Activated CD4-positive, alpha-beta memory T cell treated with anti-CD3 and anti-CD28 coated beads for 36 hours (primary cell): Measurements from ENCODE around the gene THBS1. TPM values are rescaled to one million over a fixed set of nuclear protein-coding genes. Genes with fewer than 3 reads are reported as not detected.

Experiments
- CTCF ChIA-PET: fragments of 350-600 bp; sonication (Branson Sonifier 250); formaldehyde crosslinking; loops from one replicate; lab custom pipeline; 2021; ENCODE audit warnings: antibody characterized with exemption, inconsistent platforms; lab: Charles Lee
- POLR2A ChIA-PET: fragments of 350-600 bp; sonication (Branson Sonifier 250); formaldehyde crosslinking; loops from one replicate; lab custom pipeline; 2021; ENCODE audit warnings: antibody characterized with exemption; lab: Charles Lee
- DNase-seq: peaks from one replicate; pipeline ENCODE4 v3.0.0-alpha.2; 2020
- H3K27ac Mint-ChIP-seq: one replicate; pipeline ENCODE4 v1.8.0; 2021; ENCODE audit warnings: mixed read lengths
- H3K27me3 Mint-ChIP-seq: one replicate; pipeline ENCODE4 v1.8.0; 2021; ENCODE audit warnings: mixed read lengths
- H3K36me3 Mint-ChIP-seq: one replicate; pipeline ENCODE4 v1.8.0; 2021; ENCODE audit warnings: mixed read lengths
- H3K4me1 Mint-ChIP-seq: one replicate; pipeline ENCODE4 v1.8.0; 2021; ENCODE audit warnings: low read depth, mixed read lengths
- H3K4me3 Mint-ChIP-seq: one replicate; pipeline ENCODE4 v1.8.0; 2021; ENCODE audit warnings: mild to moderate bottlenecking, mixed read lengths
- H3K9me3 Mint-ChIP-seq: one replicate; pipeline ENCODE4 v1.8.0; 2021; ENCODE audit warnings: mixed read lengths
- intact Hi-C: fragments of 100-400 bp; cut with micrococcal nuclease; formaldehyde crosslinking; loops from one replicate; pipeline ENCODE4 v1.15.1; 2023
- total RNA-seq, 2 experiments: library from RNA; stranded (reverse); gene quantifications; one replicate each; pipeline ENCODE4 v1.2.3, GENCODE V29; 2021

THBS1 gene
- total RNA-seq, 2 experiments from 2014 or later: 0.93 to 1.8 TPM

DNA sequence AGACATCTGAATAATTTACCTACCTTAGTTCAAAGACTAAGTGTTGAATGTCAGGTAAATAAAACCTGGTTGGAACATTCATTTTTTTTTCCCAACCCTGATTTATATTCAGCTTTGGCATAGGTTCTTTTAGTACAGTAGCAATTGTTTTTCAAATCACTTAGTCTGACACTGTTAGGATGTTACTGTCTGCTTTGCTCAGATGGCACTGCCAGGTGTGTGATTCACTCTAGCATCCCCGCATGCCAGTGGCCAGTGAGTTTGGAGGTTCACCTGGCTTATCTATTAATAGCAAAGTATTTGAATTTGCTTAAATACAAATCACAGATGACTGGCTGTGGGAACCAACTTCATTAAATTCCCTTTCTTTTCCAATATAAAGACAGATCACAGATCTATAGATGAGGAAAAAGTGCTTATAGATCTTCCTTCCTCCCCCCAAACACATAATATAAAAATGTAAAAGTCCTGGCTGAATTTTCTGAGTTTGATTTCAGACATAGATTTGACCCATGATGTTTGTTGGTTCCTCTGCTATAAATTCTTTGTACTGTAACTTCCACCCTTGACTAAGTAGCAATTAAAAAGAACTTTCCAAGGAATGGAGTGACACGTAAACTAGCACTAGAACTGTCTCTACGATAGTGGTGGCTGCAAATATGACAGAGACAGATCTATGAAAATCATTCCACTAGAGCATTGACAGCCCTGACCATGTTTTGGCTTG is 3.9 kb downstream of the THBS1 start:
- Mint-ChIP-seq H3K36me3 (no peaks in the 10 kb centered on the region), H3K9me3 (no peaks in the 10 kb centered on the region), H3K27ac (no peak overlapping the region), H3K27me3 (peaks cover 19% of the 10 kb centered on the region), H3K4me1 (peaks cover 10% of the 10 kb centered on the region), H3K4me3 (no peak overlapping the region)
- ChIA-PET CTCF (interaction anchor here (1.3 to 7.8 kb wide), 4 partner anchors 9 to 173 kb away, joined by 7 to 161 read pairs (median 21); no protein-coding TSS in a partner anchor), POLR2A (no interaction called here)
- intact Hi-C loops: loop anchor here (2.0 to 5.0 kb wide), 3 partner anchors 158 to 458 kb away; no protein-coding TSS in a partner anchor
- no peak for DNase-seq

DNA sequence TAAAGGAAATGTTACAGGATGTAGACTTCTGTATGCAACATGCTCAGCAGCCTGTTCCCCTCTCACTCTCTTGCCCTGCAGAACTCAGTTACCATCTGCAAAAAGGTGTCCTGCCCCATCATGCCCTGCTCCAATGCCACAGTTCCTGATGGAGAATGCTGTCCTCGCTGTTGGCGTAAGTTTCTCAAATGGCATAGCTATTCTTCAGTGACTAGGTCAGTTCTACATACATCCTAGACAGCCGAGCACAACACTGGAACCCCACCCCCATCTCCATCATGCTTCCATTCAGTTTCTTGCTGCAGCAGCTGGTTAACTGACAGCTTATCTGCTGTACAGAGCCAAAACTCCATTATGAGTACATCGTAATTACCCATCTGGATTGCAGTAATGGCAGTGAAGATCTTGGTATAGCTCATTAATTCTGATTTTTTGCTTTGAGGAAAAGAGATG is 4.5 kb downstream of the THBS1 start:
- H3K36me3 Mint-ChIP-seq: no peaks in the 10 kb centered on the region
- H3K27ac Mint-ChIP-seq: no peak overlapping the region
- H3K27me3 Mint-ChIP-seq: peaks cover 17% of the 10 kb centered on the region
- no peaks in the 10 kb centered on the region for H3K9me3 Mint-ChIP-seq
- intact Hi-C loops: loop anchor here (2.0 kb wide), 1 partner anchor 171 kb away; no protein-coding TSS in a partner anchor
- ChIA-PET CTCF (interaction anchor here (0.7 to 2.3 kb wide), 3 partner anchors 36 to 172 kb away, joined by 3 to 25 read pairs (median 7); no protein-coding TSS in a partner anchor), POLR2A (no interaction called here)
- H3K4me3 Mint-ChIP-seq: no peak overlapping the region
- peaks cover 8% of the 10 kb centered on the region for H3K4me1 Mint-ChIP-seq
- DNase-seq: no peak

GRCh38 chr15:39585871-39586301 is 5.0 kb downstream of the THBS1 start:
- DNase-seq: no peak
- H3K27ac Mint-ChIP-seq: no peak overlapping the region
- H3K4me1 Mint-ChIP-seq: peaks cover 8% of the 10 kb centered on the region
- H3K4me3 Mint-ChIP-seq: no peak overlapping the region
- CTCF ChIA-PET: interaction anchor here (0.7 to 2.3 kb wide), 3 partner anchors 36 to 172 kb away, joined by 3 to 25 read pairs (median 7); no protein-coding TSS in a partner anchor
- POLR2A ChIA-PET: no interaction called here
- H3K9me3 Mint-ChIP-seq: no peaks in the 10 kb centered on the region
- intact Hi-C loops: loop anchor here (2.0 kb wide), 1 partner anchor 171 kb away; no protein-coding TSS in a partner anchor
- no peaks in the 10 kb centered on the region for H3K36me3 Mint-ChIP-seq
- peaks cover 17% of the 10 kb centered on the region for H3K27me3 Mint-ChIP-seq

DNA sequence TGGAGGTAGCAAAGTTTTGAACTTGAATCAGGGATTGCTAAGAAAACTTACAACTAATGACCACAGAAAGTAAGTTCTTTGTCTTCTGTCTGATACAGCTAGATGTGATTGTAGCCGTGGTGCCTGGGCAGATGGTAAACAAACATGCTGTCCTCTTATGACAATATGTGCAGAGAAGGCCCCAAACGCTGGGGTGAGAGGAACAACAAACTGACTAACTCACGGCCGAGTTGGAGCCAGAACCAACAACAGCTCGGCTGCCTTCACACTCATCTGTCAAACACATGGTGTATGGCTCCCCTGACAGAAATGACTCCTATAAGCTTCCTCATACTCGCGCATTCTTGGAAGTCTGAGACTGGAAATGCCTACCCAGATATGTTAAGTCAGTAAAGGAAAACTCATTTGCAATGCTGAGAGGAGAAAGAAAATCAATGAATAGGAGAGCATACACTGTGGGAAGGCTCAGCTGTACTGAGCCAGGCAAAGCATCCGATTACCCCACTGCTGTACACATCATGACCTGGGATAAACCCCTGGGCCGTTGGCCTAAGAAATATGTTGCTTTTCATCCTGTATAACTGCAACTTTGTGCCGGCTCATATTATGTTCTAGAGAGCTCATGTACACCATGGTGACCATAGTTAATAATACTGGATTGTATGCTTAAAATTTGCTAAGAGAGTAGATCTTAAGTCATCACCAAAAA is 5.7 kb downstream of the THBS1 start:
- no peak overlapping the region for H3K4me3 Mint-ChIP-seq
- H3K27ac Mint-ChIP-seq: no peak overlapping the region
- ChIA-PET POLR2A (no interaction called here), CTCF (interaction anchor here (1.2 to 2.3 kb wide), 3 partner anchors 100 to 879 kb away, joined by 3 to 25 read pairs (median 7); no protein-coding TSS in a partner anchor)
- intact Hi-C loops: no loop called here
- DNase-seq: no peak
- peaks cover 10% of the 10 kb centered on the region for H3K27me3 Mint-ChIP-seq
- H3K9me3 Mint-ChIP-seq: no peaks in the 10 kb centered on the region
- H3K4me1 Mint-ChIP-seq: peaks cover 2% of the 10 kb centered on the region
- no peaks in the 10 kb centered on the region for H3K36me3 Mint-ChIP-seq

DNA sequence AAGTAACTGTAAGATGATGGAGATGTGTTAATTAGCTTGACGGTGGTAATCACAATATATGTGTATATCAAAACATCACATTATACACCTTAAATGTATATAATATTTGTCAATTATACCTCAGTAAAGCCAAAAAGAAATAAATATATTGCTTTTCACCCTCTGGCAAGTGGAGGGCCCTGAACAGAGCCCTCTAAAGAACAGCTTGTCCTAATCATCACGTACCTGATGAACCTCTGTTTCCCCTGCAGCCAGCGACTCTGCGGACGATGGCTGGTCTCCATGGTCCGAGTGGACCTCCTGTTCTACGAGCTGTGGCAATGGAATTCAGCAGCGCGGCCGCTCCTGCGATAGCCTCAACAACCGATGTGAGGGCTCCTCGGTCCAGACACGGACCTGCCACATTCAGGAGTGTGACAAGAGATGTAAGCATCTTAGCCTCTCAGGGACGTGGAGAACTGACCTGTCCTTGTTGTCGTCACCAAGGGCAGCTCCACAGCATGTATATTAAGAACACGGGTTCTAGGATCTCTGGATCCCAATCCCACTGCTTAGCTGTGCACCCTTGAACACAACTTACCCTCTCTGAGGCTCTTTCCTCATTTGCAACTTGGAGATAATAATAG is 6.3 kb downstream of the THBS1 start:
- Mint-ChIP-seq H3K27ac (no peak overlapping the region), H3K27me3 (peaks cover 4% of the 10 kb centered on the region)

DNA sequence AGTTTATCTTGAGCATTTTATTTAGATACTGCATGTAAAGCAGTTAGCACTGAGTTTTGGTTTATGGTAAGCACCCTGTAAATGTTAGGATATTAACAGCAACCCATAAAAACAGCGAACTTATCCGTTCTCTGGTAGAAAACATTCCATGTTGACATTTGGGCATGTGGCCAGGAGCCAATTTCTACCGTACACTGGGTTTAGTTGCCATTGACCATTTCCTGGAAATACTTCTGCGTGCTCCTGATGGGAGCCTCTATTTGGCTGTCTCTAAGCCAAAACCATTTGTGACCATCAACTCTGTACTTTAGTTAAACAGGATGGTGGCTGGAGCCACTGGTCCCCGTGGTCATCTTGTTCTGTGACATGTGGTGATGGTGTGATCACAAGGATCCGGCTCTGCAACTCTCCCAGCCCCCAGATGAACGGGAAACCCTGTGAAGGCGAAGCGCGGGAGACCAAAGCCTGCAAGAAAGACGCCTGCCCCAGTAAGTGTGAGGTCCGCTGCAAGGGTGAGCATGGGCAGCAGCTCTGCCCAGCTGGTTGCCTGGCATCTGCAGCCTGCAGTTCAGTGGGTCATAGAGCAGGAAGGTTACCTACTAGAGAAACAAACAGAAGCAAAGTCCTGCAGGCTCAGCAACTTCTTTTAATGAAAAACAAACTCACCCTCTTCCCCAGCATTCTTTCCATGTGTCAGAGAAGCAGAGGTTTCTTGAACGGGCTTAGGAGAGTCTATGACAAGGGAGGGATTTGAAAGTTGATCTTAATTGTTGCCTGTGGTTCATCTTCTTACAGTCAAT is 7.1 kb downstream of the THBS1 start:
- Mint-ChIP-seq H3K27me3 (peaks cover 1% of the 10 kb centered on the region), H3K4me3 (no peak overlapping the region), H3K9me3 (no peaks in the 10 kb centered on the region), H3K4me1 (no peaks in the 10 kb centered on the region), H3K27ac (no peak overlapping the region), H3K36me3 (no peaks in the 10 kb centered on the region)
- ChIA-PET CTCF (interaction anchor here (1.2 to 1.3 kb wide), 2 partner anchors 7 to 880 kb away, joined by 3 to 4 read pairs; partner anchors contain the start of gene THBS1), POLR2A (interaction anchor here (1.3 kb wide), 1 partner anchor 36 kb away, joined by 3 read pairs; no protein-coding TSS in a partner anchor)
- no peak for DNase-seq
- intact Hi-C loops: no loop called here

More for the DNA sequence above, 6.3 kb downstream of the THBS1 start:
- DNase-seq: no peak
- Mint-ChIP-seq H3K4me1 (no peaks in the 10 kb centered on the region), H3K4me3 (no peak overlapping the region), H3K36me3 (no peaks in the 10 kb centered on the region), H3K9me3 (no peaks in the 10 kb centered on the region)
- ChIA-PET POLR2A (no interaction called here), CTCF (interaction anchor here (1.2 to 2.3 kb wide), 2 partner anchors 170 to 880 kb away, joined by 3 to 25 read pairs; no protein-coding TSS in a partner anchor)
- intact Hi-C loops: no loop called here

GRCh38 chr15:39588531-39589192 is 7.8 kb downstream of the THBS1 start:
- Mint-ChIP-seq H3K27me3 (no peaks in the 10 kb centered on the region), H3K27ac (no peak overlapping the region), H3K36me3 (no peaks in the 10 kb centered on the region), H3K4me1 (peaks cover under 1% of the 10 kb centered on the region), H3K9me3 (no peaks in the 10 kb centered on the region), H3K4me3 (no peak overlapping the region)
- no peak for DNase-seq
- intact Hi-C loops: no loop called here
- POLR2A ChIA-PET: interaction anchor here (1.3 kb wide), 1 partner anchor 36 kb away, joined by 3 read pairs; no protein-coding TSS in a partner anchor
- CTCF ChIA-PET: interaction anchor here (1.3 kb wide), 1 partner anchor 8 kb away, joined by 4 read pairs; the partner anchor contains the start of gene THBS1

DNA sequence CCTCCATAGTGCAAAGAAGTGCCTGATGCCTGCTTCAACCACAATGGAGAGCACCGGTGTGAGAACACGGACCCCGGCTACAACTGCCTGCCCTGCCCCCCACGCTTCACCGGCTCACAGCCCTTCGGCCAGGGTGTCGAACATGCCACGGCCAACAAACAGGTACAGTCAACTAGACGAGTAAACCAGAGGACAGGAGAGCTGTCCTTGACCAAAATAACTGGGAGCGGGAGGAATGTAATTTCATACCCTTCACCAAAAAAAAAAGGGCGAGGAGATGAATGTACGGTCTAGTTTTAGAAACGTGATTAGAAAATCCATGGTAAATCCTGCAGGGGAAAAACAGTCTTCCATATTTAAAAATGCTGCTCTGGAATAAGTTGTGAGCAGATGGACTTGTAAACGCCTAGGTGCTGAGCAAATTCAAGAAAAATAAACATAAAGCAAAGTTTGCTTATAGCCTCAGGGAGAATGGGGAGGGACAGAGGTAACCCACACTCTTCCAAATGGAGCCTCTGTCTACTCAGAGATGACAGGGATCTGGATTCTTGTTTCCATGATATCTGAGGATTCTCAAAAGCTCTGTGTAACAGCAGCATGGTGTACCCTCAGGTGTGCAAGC is 8.4 kb downstream of the THBS1 start:
- ChIA-PET CTCF (interaction anchor here (1.2 to 1.3 kb wide), 2 partner anchors 9 to 167 kb away, joined by 4 read pairs; partner anchors contain the start of gene THBS1), POLR2A (interaction anchor here (1.3 kb wide), 1 partner anchor 35 kb away, joined by 3 read pairs; no protein-coding TSS in a partner anchor)
- intact Hi-C loops: no loop called here
- no peaks in the 10 kb centered on the region for H3K27me3 Mint-ChIP-seq
- peaks cover 6% of the 10 kb centered on the region for H3K4me1 Mint-ChIP-seq
- no peaks in the 10 kb centered on the region for H3K9me3 Mint-ChIP-seq
- H3K36me3 Mint-ChIP-seq: no peaks in the 10 kb centered on the region
- H3K27ac Mint-ChIP-seq: no peak overlapping the region
- DNase-seq: no peak
- no peak overlapping the region for H3K4me3 Mint-ChIP-seq

DNA sequence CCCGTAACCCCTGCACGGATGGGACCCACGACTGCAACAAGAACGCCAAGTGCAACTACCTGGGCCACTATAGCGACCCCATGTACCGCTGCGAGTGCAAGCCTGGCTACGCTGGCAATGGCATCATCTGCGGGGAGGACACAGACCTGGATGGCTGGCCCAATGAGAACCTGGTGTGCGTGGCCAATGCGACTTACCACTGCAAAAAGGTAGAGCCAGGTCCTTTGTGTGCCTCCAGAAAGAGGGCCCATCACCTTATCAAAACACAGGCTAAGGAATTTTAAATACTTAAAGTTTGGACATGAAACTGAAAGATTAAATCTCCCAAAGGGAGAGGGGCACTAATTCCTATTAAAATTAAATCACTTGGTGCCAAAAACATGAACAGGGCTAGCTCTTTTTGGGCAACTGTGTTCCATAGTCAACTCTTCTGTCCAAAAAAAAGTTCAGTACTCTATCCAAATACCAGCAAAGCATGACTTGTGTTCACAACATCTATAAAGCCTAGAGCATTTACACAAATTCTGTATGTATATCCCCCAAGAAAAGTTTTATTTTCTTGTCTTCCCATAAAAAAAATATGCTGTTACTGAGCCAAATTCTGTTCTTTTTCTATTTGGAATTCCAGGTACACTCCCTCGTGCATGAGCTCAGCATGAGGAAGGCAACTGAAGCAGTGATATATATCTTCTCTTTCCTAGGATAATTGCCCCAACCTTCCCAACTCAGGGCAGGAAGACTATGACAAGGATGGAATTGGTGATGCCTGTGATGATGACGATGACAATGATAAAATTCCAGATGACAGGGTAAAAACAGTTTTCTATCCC is 9.2 kb downstream of the THBS1 start:
- no peaks in the 10 kb centered on the region for H3K27me3 Mint-ChIP-seq
- POLR2A ChIA-PET: interaction anchor here (0.6 kb wide), 1 partner anchor 10 kb away, joined by 3 read pairs; no protein-coding TSS in a partner anchor
- no peaks in the 10 kb centered on the region for H3K36me3 Mint-ChIP-seq
- no peak overlapping the region for H3K27ac Mint-ChIP-seq
- intact Hi-C loops: no loop called here
- no peak for DNase-seq
- no peaks in the 10 kb centered on the region for H3K9me3 Mint-ChIP-seq
- no peak overlapping the region for H3K4me3 Mint-ChIP-seq
- CTCF ChIA-PET: interaction anchor here (1.2 kb wide), 1 partner anchor 167 kb away, joined by 4 read pairs; no protein-coding TSS in a partner anchor
- H3K4me1 Mint-ChIP-seq: peaks cover 8% of the 10 kb centered on the region
